K562 (cell line): Measurements from ENCODE around the gene GGA3. TPM values are rescaled to one million over a fixed set of nuclear protein-coding genes. Genes with fewer than 3 reads are reported as not detected.

ENCODE experiments used
- ATAC-seq: fragments of 200-7000 bp; cut with Tn5 transposase; 3 replicates; pipeline ENCODE4 v1.9.1; 2020; ENCODE audit warnings: moderate library complexity
- BruUV-seq: library from RNA; stranded (reverse); fragments of 400-500 nt; replicated peaks from 2 replicates; lab custom pipeline; 2021; lab: Mats Ljungman, UMichigan
- CTCF ChIA-PET: fragments of 300-600 bp; formaldehyde crosslinking; extraction: SDS; loops from one replicate; lab custom pipeline; 2021; ENCODE audit warnings: low intra/inter-chr PET ratio; lab: Yijun Ruan, JAX
- POLR2A ChIA-PET: fragments of 300-600, 350-650 bp; sonication (Branson Sonifier 250); formaldehyde crosslinking; extraction: SDS; loops from one replicate; lab custom pipeline; 2021; ENCODE audit warnings: antibody characterized with exemption, inconsistent platforms; lab: Yijun Ruan, JAX
- DNase-seq, 4 experiments: peaks; one replicate each; pipeline versions ENCODE4 v3.0.0 to v3.0.0-alpha.2; 2011 to 2018; ENCODE audit warnings: low spot score in 3 of 4, mixed read lengths in 3 of 4; ENCODE audit errors: extremely low read depth in 1 of 4
- FAIRE-seq: peaks from 2 replicates; lab custom pipeline; 2011; peaks lifted over from hg19 to GRCh38; lab: Jason Lieb, UNC
- H2AFZ ChIP-seq: 2 replicates; pipeline ENCODE4 v1.6.0; 2011; ENCODE audit warnings: low read depth, low read length, control low read depth, inconsistent platforms
- H3K27ac ChIP-seq: fragments of 200-600 bp; 3 replicates; pipeline ENCODE4 v1.8.0; 2011; ENCODE audit warnings: low read depth, mild to moderate bottlenecking, control low read depth, inconsistent platforms, low read length, moderate library complexity, mixed read lengths; ENCODE audit errors: extremely low read depth
- H3K27me3 ChIP-seq, 2 experiments: fragments of 300-600 bp in 1 of 2; 2 replicates in 1 of 2; 3 replicates in 1 of 2; pipeline versions ENCODE4 v1.6.0 to v1.8.0; 2011; ENCODE audit warnings: inconsistent platforms in 2 of 2, low read length in 2 of 2, mild to moderate bottlenecking in 1 of 2, mixed read lengths in 1 of 2, moderate library complexity in 1 of 2; ENCODE audit not compliant: control insufficient read depth in 2 of 2, insufficient read depth in 2 of 2
- H3K36me3 ChIP-seq: fragments of 300-600 bp; 3 replicates; pipeline ENCODE4 v1.8.0; 2011; ENCODE audit warnings: mild to moderate bottlenecking, low read length, inconsistent platforms; ENCODE audit not compliant: control insufficient read depth, insufficient read depth
- H3K4me1 ChIP-seq, 2 experiments: fragments of 200-600 bp in 1 of 2; replicated peaks in 1 of 2; 2 replicates in 1 of 2; 3 replicates in 1 of 2; pipeline versions ENCODE4 v1.5.1 to v1.8.0; 2011; ENCODE audit warnings: inconsistent platforms in 2 of 2, low read length in 2 of 2, mild to moderate bottlenecking in 1 of 2, mixed read lengths in 1 of 2, moderate library complexity in 1 of 2; ENCODE audit not compliant: control insufficient read depth in 2 of 2, insufficient read depth in 2 of 2
- H3K4me2 ChIP-seq: 2 replicates; pipeline ENCODE4 v1.6.1; 2011; ENCODE audit warnings: low read length, control low read depth, inconsistent platforms, mixed read lengths; ENCODE audit not compliant: insufficient read depth
- H3K4me3 ChIP-seq: fragments of 200-600 bp; sonication (generic), shearing (Covaris generic); 2 replicates; pipeline ENCODE4 v1.5.1; 2016; ENCODE audit warnings: control low read depth, inconsistent platforms
- H3K79me2 ChIP-seq: fragments of 200-600 bp; 3 replicates; pipeline ENCODE4 v1.8.0; 2011; ENCODE audit warnings: low read length, inconsistent platforms; ENCODE audit not compliant: control insufficient read depth, insufficient read depth
- H3K9ac ChIP-seq, 2 experiments: 2 replicates each; pipeline versions ENCODE4 v1.6.0 to v1.6.1; 2011; ENCODE audit warnings: low read depth in 2 of 2, low read length in 2 of 2, control low read depth in 1 of 2, inconsistent platforms in 1 of 2, mild to moderate bottlenecking in 1 of 2, mixed read lengths in 1 of 2; ENCODE audit not compliant: insufficient read depth in 1 of 2
- H3K9me1 ChIP-seq: one replicate; pipeline ENCODE4 v1.6.0; 2011; ENCODE audit warnings: inconsistent platforms, mild to moderate bottlenecking, low read length, moderate library complexity; ENCODE audit not compliant: control insufficient read depth, insufficient read depth
- H3K9me3 ChIP-seq: replicated peaks from 2 replicates; pipeline ENCODE4 v1.5.1; 2011; ENCODE audit warnings: low read depth, low read length, inconsistent platforms; ENCODE audit not compliant: control insufficient read depth, insufficient read depth
- H4K20me1 ChIP-seq: replicated peaks from 2 replicates; pipeline ENCODE4 v1.6.1; 2011; ENCODE audit warnings: low read length, inconsistent platforms, mixed read lengths; ENCODE audit not compliant: control insufficient read depth, insufficient read depth
- POLR2A ChIP-seq: fragments of 450-650 bp; conservative IDR thresholded peaks from 2 replicates; pipeline ENCODE4 v1.6.1; 2016
- POLR2B ChIP-seq: fragments of 450-650 bp; IDR thresholded peaks from 2 replicates; pipeline ENCODE4 v1.6.1; 2018; ENCODE audit warnings: low read depth; ENCODE audit not compliant: partially characterized antibody
- POLR2G ChIP-seq: fragments of 200-400 bp; formaldehyde crosslinking; IDR thresholded peaks from 2 replicates; pipeline ENCODE4 v1.6.1; 2017; ENCODE audit warnings: low read depth, mild to moderate bottlenecking, antibody characterized with exemption, low read length, moderate library complexity
- RBFOX2 ChIP-seq: fragments of 200-400 bp; formaldehyde crosslinking; IDR thresholded peaks from 2 replicates; pipeline ENCODE4 v1.6.1; 2017; ENCODE audit warnings: low read depth, mild to moderate bottlenecking, low read length, moderate library complexity
- SMAD4 ChIP-seq: fragments of 250-450 bp; sonication (Bioruptor Pico); conservative IDR thresholded peaks from 2 replicates; pipeline ENCODE4 v1.8.0; 2021; ENCODE audit warnings: inconsistent platforms, mild to moderate bottlenecking, moderate library complexity
- SUPT5H ChIP-seq: fragments of 450-650 bp; IDR thresholded peaks from 2 replicates; pipeline ENCODE4 v1.6.1; 2016
- ZBED1 ChIP-seq: IDR thresholded peaks from 2 replicates; pipeline ENCODE4 v1.6.1; 2014
- ZBTB8A ChIP-seq: fragments of 450-650 bp; IDR thresholded peaks from 2 replicates; pipeline ENCODE4 v1.6.1; 2018; ENCODE audit warnings: mild to moderate bottlenecking, moderate library complexity; ENCODE audit not compliant: partially characterized antibody
- WGBS: fragments of 100-300 bp; shearing (Covaris generic); methylation state at CpG from one replicate; pipeline ENCODE4 v1.1.6; 2016; ENCODE audit warnings: low coverage, mixed read lengths; ENCODE audit not compliant: insufficient coverage; ENCODE audit errors: missing lambda C conversion rate; 5-methylcytosine and 5-hydroxymethylcytosine counted together
- in situ Hi-C: fragments of 300-500 bp; cut with MboI; formaldehyde crosslinking; loops from 4 replicates; pipeline ENCODE4 v1.15.0; 2018; ENCODE audit warnings: inconsistent platforms, mixed read lengths
- intact Hi-C: fragments of 100-400 bp; cut with micrococcal nuclease; formaldehyde crosslinking; loops from 2 replicates; pipeline ENCODE4 v1.14.2; 2022
- polyA plus RNA-seq, 8 experiments: library from polyadenylated mRNA; depleted of rRNA in 4 of 8; stranded (reverse) in 5 of 8; unstranded in 3 of 8; fragments of >200 nt; fragmentation: Nextera tagmentation in 2 of 8; fragmentation: Illumina TruSeq in 1 of 8; extraction: Ambion mirVana in 2 of 8; extraction: Trizol in 1 of 8; gene quantifications; 2 replicates each; pipeline versions ENCODE4 v1.2.1 to v1.2.3, GENCODE V29; 2011 to 2014; ENCODE audit warnings: inconsistent platforms in 1 of 8, missing spikeins in 1 of 8
- total RNA-seq, 7 experiments: library from RNA; depleted of rRNA in 6 of 7; stranded (reverse); fragments of >200 nt in 6 of 7; fragmentation: Illumina TruSeq in 2 of 7; extraction: Trizol in 2 of 7; gene quantifications; 2 replicates each; pipeline versions ENCODE4 v1.2.1 to v1.2.3, GENCODE V29; 2011 to 2021; ENCODE audit warnings: low replicate concordance in 1 of 7
- TF ChIP-seq, protein P1 (sequence below): fragments of 200-400 bp; formaldehyde crosslinking; IDR thresholded peaks from 2 replicates; pipeline ENCODE4 v1.6.1; 2017; ENCODE audit warnings: mild to moderate bottlenecking, low read depth, low read length, moderate library complexity

GGA3 gene
- total and polyA plus RNA-seq, 9 of the 15 experiments (the other 6 are each of a cell fraction or from before 2014, with no cell fraction given), result 5.7 to 64.9 (median 25.4) TPM

DNA sequence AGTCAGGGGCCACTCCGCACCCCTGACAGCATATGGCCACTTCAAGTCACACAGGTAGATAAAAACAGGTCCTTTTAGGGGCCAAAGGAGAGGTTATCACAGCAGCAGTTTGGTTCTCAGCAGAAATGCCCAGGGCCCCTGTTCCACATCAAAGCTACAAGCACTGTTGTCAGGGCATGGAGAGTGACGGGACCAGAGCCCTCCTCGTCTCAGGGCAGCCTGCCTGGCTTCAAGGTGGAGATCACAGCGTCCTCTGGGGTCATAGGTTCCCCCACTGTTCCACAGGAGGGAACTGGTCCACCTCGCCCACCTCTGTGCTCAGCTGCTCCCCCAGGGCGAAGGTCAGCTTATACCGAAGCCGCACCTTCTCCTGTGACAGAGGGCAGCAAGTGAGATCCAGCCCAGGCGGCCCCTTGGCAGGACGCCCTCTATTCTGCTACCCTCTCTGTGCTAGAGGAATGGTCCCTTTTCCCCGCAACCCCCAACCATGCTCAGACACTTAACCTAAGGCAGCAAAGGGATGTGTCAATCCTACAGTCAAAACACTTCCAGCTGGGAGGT, 23.3 kb downstream of the GGA3 start (continued):
- TF ChIP-seq, protein P1, sequence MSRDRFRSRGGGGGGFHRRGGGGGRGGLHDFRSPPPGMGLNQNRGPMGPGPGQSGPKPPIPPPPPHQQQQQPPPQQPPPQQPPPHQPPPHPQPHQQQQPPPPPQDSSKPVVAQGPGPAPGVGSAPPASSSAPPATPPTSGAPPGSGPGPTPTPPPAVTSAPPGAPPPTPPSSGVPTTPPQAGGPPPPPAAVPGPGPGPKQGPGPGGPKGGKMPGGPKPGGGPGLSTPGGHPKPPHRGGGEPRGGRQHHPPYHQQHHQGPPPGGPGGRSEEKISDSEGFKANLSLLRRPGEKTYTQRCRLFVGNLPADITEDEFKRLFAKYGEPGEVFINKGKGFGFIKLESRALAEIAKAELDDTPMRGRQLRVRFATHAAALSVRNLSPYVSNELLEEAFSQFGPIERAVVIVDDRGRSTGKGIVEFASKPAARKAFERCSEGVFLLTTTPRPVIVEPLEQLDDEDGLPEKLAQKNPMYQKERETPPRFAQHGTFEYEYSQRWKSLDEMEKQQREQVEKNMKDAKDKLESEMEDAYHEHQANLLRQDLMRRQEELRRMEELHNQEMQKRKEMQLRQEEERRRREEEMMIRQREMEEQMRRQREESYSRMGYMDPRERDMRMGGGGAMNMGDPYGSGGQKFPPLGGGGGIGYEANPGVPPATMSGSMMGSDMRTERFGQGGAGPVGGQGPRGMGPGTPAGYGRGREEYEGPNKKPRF, result no peak
- TF ChIP-seq ZBED1 (0 out of 2 replicates have a peak, but pooled peaks have one; percentile 4), ZBTB8A (no peak)

DNA sequence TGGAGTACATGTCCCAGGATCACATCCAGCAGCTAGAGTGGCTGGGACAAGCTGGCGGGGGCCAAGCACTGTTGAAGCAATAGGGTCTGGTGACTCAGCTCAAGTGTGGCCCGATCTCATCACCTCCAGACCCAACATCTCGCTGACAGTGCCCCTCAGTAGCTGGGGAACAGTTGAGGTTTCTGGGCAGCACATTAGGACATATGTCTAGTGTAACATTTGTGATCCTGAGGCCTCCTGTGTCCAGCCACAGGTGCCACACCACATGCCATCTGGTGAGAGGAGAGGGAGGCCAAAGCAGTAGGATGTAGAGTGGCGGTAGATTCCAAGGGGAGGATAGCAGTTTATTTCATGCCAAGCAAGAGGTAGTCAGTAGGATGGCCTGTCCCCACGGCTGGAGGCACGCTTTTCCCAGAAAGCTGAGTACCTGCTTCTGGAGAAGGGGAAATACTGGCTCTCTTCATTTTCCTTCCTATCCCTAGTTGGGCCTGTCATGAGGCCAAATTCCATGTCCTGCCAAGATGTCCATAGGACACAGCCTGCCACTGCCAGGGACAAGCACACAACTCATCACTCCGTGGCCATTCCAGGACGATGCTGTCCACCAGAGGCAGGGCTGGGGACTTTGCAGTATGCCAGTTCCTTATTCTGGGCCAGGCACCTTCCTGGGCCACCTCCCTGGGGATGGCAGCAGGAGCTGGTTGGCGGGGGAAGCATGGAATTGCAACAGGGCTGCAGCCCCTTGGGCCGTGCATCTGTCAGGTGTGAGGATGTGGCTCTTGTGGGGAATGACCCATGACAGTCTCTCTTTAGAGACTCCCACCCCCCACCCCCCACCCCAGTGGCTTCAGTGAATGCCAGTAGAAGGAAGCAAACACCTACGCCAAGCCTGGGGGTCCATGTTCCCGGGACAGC, 24.0 kb downstream of the GGA3 start:
- no peak for FAIRE-seq
- no peak overlapping the region for H3K4me3 ChIP-seq

More for the DNA sequence above, 24.0 kb downstream of the GGA3 start:
- no peak overlapping the region for H3K4me2 ChIP-seq
- no peak for ATAC-seq
- in situ Hi-C loops (no loop called here), intact Hi-C loops (loop anchor here (5.0 kb wide), 1 partner anchor 125 kb away; no protein-coding TSS in a partner anchor)
- DNase-seq, result no peak
- no peak overlapping the region for H2AFZ ChIP-seq
- no peaks in the 10 kb centered on the region for H3K27me3 ChIP-seq
- TF ChIP-seq SMAD4 (CRISPR knock-in tag) (no peak), POLR2B (peak; percentile 1), POLR2A (peak; percentile 64), RBFOX2 (peak; percentile 14; the same call in 1 of the 2 replicates), SUPT5H (peak; percentile 40), POLR2G (peak; percentile 53; the same call in 1 of the 2 replicates)
- peaks cover 14 to 33% of the 10 kb centered on the region in 2 experiments for H3K4me1 ChIP-seq
- peaks cover 19% of the 10 kb centered on the region; the same call in 1 of the 2 replicates for H4K20me1 ChIP-seq
- 89% methylated on average over 12 of the region's 12 CpGs for WGBS
- no peak overlapping the region; the same call in 2 of the 3 replicates for H3K27ac ChIP-seq
- ChIA-PET POLR2A (interaction anchor here (0.6 to 1.3 kb wide), 9 partner anchors 8 to 343 kb away, joined by 3 to 4 read pairs (median 3); no protein-coding TSS in a partner anchor), CTCF (interaction anchor here (2.8 kb wide), 1 partner anchor 276 kb away, joined by 10 read pairs; no protein-coding TSS in a partner anchor)
- H3K9me1 ChIP-seq, result no peaks in the 10 kb centered on the region
- peaks cover 89% of the 10 kb centered on the region for H3K36me3 ChIP-seq
- H3K79me2 ChIP-seq, result no peaks in the 10 kb centered on the region
- BruUV-seq, result TSS peak; percentile 27
- peak overlapping the region in 1 of 2 experiments; percentile 70; a peak in 1 of 4 replicates for H3K9ac ChIP-seq
- H3K9me3 ChIP-seq, result no peaks in the 10 kb centered on the region
